VCaP (cell line): Measurements from ENCODE around the gene COIL.

Experiments
- H3K27ac ChIP-seq: fragments of 450-650 bp; 2 replicates; pipeline ENCODE4 v1.5.1; 2017
- CTCF ChIP-seq: fragments of 450-650 bp; conservative IDR thresholded peaks from 2 replicates; pipeline ENCODE4 v1.5.1; 2017; ENCODE audit warnings: mild to moderate bottlenecking, moderate library complexity

COIL gene

GRCh38 chr17:56937687-56938086 is 23.2 kb downstream of the COIL start:
- no peak overlapping the region for H3K27ac ChIP-seq
- no peak for TF ChIP-seq CTCF

GRCh38 chr17:56936697-56937322 is 24.0 kb downstream of the COIL start:
- TF ChIP-seq CTCF = no peak
- no peak overlapping the region for H3K27ac ChIP-seq

- no peak overlapping the region for H3K27ac ChIP-seq
- no peak for TF ChIP-seq CTCF
Measured at GRCh38 chr17:56935461-56935860, 25.4 kb downstream of the COIL start.

GRCh38 chr17:56934280-56934679 is 26.6 kb downstream of the COIL start:
- TF ChIP-seq CTCF = no peak
- no peak overlapping the region for H3K27ac ChIP-seq

GRCh38 chr17:56933868-56934267 is 27.0 kb downstream of the COIL start:
- TF ChIP-seq CTCF = no peak
- no peak overlapping the region for H3K27ac ChIP-seq

GRCh38 chr17:56933151-56933745 is 27.6 kb downstream of the COIL start:
- no peak for TF ChIP-seq CTCF
- no peak overlapping the region for H3K27ac ChIP-seq

- H3K27ac ChIP-seq = no peak overlapping the region
- TF ChIP-seq CTCF = no peak
Measured at GRCh38 chr17:56930739-56931337, 30.0 kb downstream of the COIL start.
